DOHH2 (cell line): ENCODE data around the gene PANX2.

Experiments
- EZH2phosphoT487 ChIP-seq: fragments of 200-600 bp; sonication (generic); IDR thresholded peaks from 2 replicates; pipeline ENCODE4 v1.6.1; 2017; ENCODE audit warnings: borderline replicate concordance, mild to moderate bottlenecking, antibody characterized with exemption, low read length, moderate library complexity, mixed read lengths
- TF ChIP-seq, protein P1 (sequence below): fragments of 200-600 bp; sonication (generic); IDR thresholded peaks from one replicate; pipeline ENCODE4 v1.5.1; 2014; ENCODE audit warnings: antibody characterized with exemption, mild to moderate bottlenecking, low read depth, low read length; ENCODE audit not compliant: poor library complexity, severe bottlenecking

DNA sequence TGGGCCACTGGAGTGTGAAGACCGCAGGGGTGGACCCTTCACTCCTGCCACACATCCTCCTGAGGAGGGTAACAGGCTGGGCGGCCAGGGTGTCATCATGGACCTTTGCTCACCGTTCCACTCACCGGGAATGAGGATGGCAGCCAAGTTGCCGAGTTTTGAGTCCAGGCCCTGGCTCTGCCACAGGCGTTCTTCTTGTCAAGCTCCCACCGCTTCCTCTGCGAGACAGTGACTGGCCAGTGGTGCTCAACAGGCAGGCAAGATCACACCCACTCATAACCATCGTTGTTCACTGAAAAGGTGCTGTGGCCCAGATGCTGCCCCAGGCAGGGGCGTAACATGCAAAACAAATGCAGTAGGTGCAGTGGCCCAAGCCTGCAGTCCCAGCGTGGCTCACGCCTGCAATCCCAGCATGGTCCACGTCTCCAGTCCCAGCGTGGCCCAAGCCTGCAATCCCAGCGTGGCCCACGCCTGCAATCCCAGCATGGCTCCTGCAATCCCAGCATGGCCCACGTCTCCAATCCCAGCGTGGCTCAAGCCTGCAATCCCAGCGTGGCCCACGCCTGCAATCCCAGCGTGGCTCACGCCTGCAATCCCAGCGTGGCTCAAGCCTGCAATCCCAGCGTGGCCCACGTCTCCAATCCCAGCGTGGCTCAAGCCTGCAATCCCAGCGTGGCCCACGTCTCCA is 5.0 kb upstream of the PANX2 start:
- TF ChIP-seq, protein P1, sequence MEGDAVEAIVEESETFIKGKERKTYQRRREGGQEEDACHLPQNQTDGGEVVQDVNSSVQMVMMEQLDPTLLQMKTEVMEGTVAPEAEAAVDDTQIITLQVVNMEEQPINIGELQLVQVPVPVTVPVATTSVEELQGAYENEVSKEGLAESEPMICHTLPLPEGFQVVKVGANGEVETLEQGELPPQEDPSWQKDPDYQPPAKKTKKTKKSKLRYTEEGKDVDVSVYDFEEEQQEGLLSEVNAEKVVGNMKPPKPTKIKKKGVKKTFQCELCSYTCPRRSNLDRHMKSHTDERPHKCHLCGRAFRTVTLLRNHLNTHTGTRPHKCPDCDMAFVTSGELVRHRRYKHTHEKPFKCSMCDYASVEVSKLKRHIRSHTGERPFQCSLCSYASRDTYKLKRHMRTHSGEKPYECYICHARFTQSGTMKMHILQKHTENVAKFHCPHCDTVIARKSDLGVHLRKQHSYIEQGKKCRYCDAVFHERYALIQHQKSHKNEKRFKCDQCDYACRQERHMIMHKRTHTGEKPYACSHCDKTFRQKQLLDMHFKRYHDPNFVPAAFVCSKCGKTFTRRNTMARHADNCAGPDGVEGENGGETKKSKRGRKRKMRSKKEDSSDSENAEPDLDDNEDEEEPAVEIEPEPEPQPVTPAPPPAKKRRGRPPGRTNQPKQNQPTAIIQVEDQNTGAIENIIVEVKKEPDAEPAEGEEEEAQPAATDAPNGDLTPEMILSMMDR = no peak
- TF ChIP-seq EZH2phosphoT487 = no peak
